ENCODE data around the gene VWA1.

DNA sequence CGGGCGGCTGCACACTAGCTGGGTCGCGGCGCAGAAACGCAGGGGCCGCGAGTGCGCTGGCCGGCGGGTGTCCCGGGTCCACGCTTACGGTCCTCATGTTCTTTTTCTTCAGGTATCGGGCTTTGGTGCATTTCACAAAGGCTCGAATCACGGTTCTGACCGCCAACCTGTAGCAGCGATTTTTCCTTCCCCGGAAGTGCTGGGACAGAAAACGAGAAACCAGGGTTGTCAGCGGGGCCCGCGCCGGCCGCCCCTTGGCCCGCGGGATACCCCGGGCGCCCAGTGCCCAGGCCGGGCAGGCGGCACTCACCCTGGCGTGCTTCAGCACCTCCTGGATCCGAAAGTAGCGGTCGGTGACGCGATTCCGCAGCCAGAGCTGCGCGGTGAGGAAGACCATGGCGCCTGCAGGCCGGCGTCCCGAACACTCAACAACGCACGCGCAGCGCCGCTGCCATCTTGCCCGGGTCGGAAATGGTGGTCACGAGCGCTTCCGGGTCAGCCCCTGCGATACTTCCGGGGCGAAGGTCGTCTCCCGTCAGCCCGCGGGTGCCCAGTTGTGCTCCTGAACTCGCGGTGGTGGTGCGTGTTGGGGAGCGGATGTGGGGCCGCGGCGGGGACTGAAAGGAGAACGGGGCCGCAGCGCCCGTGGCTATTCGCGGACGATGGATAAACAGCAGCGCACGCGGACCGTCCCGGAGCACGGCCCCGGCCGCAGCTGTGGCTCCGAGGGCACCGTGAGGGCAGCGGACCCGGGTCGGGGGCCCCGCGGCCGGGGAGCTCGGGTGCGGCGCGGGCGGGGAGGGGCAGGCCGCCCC, 28.5 kb upstream of the VWA1 start, which contains the start of gene MRPL20:
- TF ChIP-seq, protein P1, sequence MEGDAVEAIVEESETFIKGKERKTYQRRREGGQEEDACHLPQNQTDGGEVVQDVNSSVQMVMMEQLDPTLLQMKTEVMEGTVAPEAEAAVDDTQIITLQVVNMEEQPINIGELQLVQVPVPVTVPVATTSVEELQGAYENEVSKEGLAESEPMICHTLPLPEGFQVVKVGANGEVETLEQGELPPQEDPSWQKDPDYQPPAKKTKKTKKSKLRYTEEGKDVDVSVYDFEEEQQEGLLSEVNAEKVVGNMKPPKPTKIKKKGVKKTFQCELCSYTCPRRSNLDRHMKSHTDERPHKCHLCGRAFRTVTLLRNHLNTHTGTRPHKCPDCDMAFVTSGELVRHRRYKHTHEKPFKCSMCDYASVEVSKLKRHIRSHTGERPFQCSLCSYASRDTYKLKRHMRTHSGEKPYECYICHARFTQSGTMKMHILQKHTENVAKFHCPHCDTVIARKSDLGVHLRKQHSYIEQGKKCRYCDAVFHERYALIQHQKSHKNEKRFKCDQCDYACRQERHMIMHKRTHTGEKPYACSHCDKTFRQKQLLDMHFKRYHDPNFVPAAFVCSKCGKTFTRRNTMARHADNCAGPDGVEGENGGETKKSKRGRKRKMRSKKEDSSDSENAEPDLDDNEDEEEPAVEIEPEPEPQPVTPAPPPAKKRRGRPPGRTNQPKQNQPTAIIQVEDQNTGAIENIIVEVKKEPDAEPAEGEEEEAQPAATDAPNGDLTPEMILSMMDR (optimal IDR thresholded peaks at IDR 0.05 in 1 of 3, IDR thresholded peaks at IDR 0.05 in 1 of 3, conservative IDR thresholded peaks at IDR 0.05 in 1 of 3; ENCODE audit: extremely low read depth in 1 of 3, insufficient read depth in 2 of 3, low read length in 3 of 3), result no peak
- no peak for TF ChIP-seq EZH2 (IDR thresholded peaks at IDR 0.05; ENCODE audit: low read length)
